ENCODE results near the gene C20orf202. TPM values are rescaled to one million over a fixed set of nuclear protein-coding genes. Genes with fewer than 3 reads are reported as not detected.

The C20orf202 gene
- total RNA-seq, 1 donor from 2014 or later: not detected

- TF ChIP-seq EZH2 (IDR thresholded peaks at IDR 0.05; ENCODE audit: insufficient read depth, low read length): no peak
- TF ChIP-seq, protein P1, sequence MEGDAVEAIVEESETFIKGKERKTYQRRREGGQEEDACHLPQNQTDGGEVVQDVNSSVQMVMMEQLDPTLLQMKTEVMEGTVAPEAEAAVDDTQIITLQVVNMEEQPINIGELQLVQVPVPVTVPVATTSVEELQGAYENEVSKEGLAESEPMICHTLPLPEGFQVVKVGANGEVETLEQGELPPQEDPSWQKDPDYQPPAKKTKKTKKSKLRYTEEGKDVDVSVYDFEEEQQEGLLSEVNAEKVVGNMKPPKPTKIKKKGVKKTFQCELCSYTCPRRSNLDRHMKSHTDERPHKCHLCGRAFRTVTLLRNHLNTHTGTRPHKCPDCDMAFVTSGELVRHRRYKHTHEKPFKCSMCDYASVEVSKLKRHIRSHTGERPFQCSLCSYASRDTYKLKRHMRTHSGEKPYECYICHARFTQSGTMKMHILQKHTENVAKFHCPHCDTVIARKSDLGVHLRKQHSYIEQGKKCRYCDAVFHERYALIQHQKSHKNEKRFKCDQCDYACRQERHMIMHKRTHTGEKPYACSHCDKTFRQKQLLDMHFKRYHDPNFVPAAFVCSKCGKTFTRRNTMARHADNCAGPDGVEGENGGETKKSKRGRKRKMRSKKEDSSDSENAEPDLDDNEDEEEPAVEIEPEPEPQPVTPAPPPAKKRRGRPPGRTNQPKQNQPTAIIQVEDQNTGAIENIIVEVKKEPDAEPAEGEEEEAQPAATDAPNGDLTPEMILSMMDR (IDR thresholded peaks at IDR 0.05; ENCODE audit: insufficient read depth, low read depth, low read length): no peak
- Histone ChIP-seq H3K4me2 (ENCODE audit: low read length) (no peak overlapping the region), H4K20me1 (ENCODE audit: insufficient read depth, low read length) (no peaks in the 10 kb centered on the region), H3K4me1 (ENCODE audit: insufficient read depth, low read length) (no peaks in the 10 kb centered on the region), H3K9me3 (ENCODE audit: insufficient read depth, low read depth, low read length) (no peaks in the 10 kb centered on the region), H2AFZ (ENCODE audit: low read depth, low read length) (no peak overlapping the region), H3K27me3 (ENCODE audit: insufficient read depth, low read length) (peaks cover 16% of the 10 kb centered on the region), H3K36me3 (ENCODE audit: insufficient read depth, low read length) (no peaks in the 10 kb centered on the region), H3K79me2 (ENCODE audit: insufficient read depth, low read length) (no peaks in the 10 kb centered on the region), H3K9ac (ENCODE audit: low read length) (no peak overlapping the region), H3K27ac (ENCODE audit: low read depth, low read length) (no peak overlapping the region), H3K4me3 (ENCODE audit: insufficient read depth, low read depth, low read length) (no peak overlapping the region)
- no peaks in the 10 kb centered on the region for H3K27me3 Mint-ChIP-seq (ENCODE audit: low read depth, unreplicated experiment)
- DNase-seq (ENCODE audit: low read depth): no peak
- no peak overlapping the region for H3K4me3 Mint-ChIP-seq (ENCODE audit: unreplicated experiment)
- H3K4me1 Mint-ChIP-seq (ENCODE audit: low read depth, unreplicated experiment): no peaks in the 10 kb centered on the region
- no peaks in the 10 kb centered on the region for H3K36me3 Mint-ChIP-seq (ENCODE audit: low read depth, unreplicated experiment)
- no peak for FAIRE-seq
- no peak overlapping the region for H3K27ac Mint-ChIP-seq (ENCODE audit: unreplicated experiment)
- H3K9me3 Mint-ChIP-seq (ENCODE audit: unreplicated experiment): peaks cover 2% of the 10 kb centered on the region
These were observed 52.4 kb downstream of the C20orf202 start for GRCh38 chr20:1255675-1256074.

Other genes starting within 250 kb of the C20orf202 start
- gene RSPO4, start 201.1 kb upstream of the C20orf202 start, total RNA-seq: 0.34 and 0.99 TPM in 2 replicates
- gene PSMF1, start 84.9 kb upstream of the C20orf202 start, total RNA-seq: 133 and 139 TPM in 2 replicates
- gene TMEM74B, start 18.5 kb upstream of the C20orf202 start, total RNA-seq: 2.1 and 2.4 TPM in 2 replicates
- 0.34 TPM in 1 of 2 replicates, not detected in the other for gene RAD21L1, start 22.6 kb downstream of the C20orf202 start, total RNA-seq
- gene SNPH, start 62.8 kb downstream of the C20orf202 start, total RNA-seq: 7.8 and 7.9 TPM in 2 replicates
- 4.6 and 4.8 TPM in 2 replicates for gene SDCBP2, start 125.7 kb downstream of the C20orf202 start, total RNA-seq
- gene FKBP1A, start 189.6 kb downstream of the C20orf202 start, total RNA-seq: 360 and 379 TPM in 2 replicates

Data from astrocyte (in vitro differentiated cells and primary cell).